Activated T-helper 1 cell treated with anti-CD3 and anti-CD28 coated beads, Interleukin-2, amount 50 U/mL, for 16 hours (primary cell): ENCODE data around the gene CHID1.

Experiments used
- DNase-seq, 2 donors: peaks; one replicate each; pipeline ENCODE4 v3.0.0-alpha.2; 2020; ENCODE audit warnings: low read depth in 1 of 2, low spot score in 1 of 2

CHID1 gene

GRCh38 chr11:910589-911030, at the start of gene CHID1:
CHID1 (minus strand) TSS chr11:910810; CDS start chr11:904816, 5,994 bp downstream.
- peak; percentile 60 to 81 for DNase-seq

DNA sequence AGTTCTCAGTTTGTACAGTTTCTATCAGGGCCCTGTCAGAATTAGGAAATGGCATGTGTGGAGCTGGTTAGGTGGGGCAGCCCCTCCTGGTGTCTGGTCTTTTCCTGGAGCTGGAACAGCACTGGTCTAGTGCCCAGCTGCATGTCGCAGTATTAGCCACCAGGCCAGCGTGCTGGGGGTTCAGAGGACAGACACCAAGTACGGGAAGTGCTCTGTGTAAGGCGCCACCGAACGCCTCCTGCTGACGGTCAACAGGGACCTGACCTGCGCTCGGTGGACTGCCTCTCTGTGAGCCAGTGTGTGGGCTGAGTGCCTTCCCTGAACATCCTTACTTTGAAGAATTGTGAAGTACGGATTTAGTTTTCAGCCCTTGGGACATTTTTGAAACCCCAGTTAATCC, 49.0 kb upstream of the CHID1 start:
- no peak for DNase-seq

DNA sequence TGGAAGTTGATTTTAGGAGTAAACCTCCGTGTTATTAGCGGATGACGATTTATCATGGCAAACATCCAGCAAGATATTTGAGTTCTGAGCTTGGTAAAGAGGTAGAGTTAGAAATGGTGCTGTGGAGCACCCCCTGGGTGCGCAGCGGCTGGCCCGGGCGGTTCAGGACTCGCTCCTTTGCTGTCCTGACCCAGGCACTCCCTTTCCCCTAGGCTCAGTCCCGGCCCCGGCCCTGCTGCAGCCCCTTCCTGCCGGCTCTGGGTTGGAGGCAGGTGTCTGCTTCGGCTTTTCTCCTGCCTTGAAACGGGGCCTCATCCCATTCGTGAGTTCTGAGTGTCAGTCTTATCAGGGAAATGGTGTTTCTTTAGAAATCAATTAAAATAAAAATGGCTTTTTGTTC, 48.4 kb upstream of the CHID1 start:
- DNase-seq: no peak

GRCh38 chr11:958101-958500, 47.5 kb upstream of the CHID1 start:
- DNase-seq: no peak

- no peak for DNase-seq
Measured at GRCh38 chr11:957212-957920, 46.8 kb upstream of the CHID1 start.

GRCh38 chr11:955154-956063, 44.8 kb upstream of the CHID1 start:
- DNase-seq: no peak

DNA sequence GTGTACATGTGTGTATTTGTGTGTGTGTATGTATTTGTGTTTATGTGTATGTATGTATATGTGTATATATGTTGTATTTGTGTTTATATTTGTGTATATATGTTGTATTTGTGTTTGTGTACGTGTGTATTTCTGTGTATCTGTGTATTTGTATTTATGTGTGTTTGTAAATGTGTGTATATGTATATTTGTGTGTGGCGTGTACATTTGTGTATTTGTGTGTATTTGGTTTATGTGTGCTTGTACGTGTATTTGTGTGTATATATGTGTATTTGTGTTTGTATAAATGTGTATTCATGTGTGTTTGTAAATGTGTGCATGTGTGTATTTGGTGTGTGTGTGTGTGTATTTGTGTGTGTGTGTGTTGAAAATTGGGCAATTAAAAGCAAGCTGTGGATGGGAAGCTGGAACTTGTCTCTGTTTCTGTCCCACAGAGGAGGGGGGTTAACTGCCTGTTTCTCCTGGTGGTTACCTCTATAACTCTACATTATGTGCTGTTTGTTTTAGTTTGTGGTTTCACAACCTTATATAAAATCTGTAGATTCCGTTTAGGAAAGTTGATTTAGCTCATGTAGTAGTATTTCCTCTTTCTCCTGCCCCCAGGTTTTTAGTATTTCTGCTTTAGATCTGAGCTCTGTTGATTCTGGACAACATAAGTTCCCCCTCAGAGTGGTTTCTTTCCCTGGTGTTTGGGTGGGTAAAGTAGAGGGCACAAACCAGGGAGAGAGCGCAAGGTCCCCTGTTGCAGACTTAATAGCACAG, 44.0 kb upstream of the CHID1 start:
- no peak for DNase-seq

DNA sequence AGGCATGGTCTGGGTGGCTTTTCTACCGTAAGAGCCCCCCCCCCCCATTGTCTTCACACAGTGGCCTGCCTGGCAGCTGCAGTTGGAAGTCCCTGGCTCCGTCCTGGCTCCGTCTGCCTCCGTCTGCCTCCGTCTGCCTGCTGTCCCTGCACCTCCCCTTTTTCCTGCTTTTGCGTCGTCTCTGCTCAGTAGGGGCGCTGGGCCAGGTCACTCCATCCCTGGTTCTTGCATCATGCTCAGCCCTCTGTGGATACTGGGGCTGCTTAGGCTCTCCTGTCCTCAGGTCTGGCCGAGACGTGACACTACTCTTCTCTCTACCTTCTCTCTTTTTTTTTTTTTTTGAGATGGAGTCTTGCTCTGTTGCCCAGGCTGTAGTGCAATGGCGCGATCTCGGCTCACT, 42.9 kb upstream of the CHID1 start:
- no peak for DNase-seq

DNA sequence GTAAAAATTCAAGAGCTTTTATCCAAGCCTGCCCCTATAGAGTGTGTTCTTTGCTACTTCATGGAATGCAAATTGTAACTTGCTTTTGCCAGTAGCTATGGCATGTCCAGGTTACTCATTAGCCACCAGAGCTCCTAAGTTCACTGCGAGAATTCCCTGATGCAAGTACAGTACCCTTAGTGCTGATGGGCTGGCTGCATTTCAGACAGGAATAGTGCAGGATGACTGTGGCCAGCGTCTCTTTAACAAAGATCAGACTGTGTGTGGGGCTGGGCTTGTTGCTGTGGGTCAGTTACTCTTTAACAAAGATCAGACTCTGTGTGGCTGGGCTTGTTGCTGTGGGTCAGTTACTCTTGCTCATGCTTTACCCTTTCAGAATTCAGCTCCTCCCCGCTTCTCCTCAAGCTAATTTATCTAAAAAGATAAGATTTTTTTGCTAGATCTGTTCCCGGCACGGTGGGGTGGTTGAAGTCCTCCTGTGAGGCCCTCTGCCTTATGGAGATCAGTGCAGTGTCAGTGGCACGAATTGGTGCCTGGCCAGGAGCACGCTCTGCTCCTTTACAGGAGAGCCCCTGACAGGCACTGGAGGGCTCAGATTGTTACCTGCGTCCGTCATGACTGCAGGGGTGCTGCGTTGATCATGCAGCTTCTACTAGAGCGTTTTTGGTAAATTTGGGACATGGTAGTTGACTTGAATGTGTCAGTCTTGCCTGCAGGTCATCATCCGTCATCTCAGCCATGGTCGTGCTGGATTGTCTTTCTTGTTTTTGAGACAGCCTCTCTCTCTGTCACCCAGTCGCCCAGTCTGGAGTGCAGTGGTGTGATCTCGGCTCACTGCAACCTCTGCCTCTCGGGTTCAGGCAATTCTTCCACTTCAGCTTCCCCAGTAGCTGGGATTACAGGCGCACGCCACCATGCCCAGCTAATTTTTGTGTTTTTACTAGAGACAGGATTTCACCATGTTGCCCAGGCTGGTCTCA, 42.1 kb upstream of the CHID1 start:
- DNase-seq: no peak

DNA sequence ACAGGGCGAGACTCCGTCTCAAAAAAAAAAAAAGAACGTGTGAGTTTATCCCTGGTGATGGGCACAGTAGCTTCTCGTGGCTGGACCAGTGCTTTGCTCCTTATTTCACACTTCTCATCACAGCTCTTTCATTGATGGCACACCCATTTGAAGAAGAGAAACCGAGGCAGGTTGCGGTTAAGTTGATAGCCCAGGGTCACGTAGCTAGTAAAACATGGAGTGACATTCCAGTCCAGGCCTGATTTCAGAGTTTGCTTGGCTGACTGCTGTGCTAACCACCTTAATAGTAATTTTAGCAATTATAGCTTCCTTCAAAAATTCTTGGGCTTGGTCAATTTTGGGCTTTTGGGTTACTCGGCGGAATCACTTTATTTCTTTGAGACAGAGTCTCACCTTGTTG, 40.9 kb upstream of the CHID1 start:
- no peak for DNase-seq

GRCh38 chr11:947744-948143, 37.1 kb upstream of the CHID1 start:
- DNase-seq: no peak

GRCh38 chr11:945986-946385, 35.4 kb upstream of the CHID1 start:
- DNase-seq: no peak

DNA sequence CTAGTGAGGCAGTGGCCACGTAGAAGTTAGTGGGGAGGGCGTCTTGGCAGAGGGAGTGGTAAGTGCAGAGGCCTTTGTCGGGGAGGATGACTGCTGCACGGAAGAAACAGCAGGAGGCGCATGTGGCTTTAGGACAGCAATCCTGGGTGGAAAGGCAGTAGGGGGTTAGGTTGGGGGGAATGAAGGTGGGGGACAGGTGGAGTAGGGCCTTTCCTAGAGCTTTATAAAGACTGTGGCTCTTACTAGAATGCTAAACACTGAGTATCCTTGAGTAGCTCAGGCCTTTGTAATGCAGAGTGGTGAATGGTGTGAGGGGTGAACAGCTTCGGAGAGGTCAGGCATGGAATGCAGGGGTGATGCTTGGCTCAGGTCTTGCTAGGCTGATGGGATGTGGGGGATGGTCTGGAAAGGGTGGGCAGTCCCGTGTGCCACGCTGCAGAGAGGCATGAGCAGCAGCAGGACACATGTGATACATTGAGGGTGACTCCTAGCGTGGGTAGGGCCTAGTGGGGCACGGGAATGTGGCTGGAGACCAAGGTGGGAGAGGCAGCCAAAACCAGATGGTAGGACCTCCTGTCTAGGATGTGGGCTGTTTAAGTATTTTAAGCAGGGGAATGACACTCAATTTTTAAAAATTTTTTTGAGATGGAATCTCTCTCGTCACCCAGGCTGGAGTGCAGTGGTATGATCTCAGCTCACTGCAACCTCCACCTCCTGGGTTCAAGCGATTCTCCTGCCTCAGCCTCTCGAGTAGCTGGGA, 34.3 kb upstream of the CHID1 start:
- no peak for DNase-seq

DNA sequence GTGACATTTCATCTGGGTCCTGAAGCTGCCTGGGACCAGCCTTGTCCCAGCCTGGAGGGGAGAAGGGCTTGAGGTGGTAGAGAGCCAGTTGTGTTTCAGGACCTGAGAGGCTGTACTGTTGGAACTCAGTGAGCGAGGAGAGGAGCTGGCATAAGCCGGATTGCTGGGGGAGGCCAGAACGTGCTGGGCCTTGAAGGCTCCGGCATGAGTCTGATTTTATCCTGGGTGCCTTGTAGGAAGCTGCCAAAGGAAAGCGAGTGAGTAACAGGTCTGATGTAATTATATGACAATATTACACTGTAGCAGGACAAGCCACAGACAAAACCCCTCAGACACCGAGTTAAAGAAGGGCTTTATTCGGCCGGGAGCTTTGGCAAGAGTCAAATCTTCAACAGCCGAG, 32.2 kb upstream of the CHID1 start:
- DNase-seq: no peak

GRCh38 chr11:940496-941135, 30.0 kb upstream of the CHID1 start:
- DNase-seq: no peak

DNA sequence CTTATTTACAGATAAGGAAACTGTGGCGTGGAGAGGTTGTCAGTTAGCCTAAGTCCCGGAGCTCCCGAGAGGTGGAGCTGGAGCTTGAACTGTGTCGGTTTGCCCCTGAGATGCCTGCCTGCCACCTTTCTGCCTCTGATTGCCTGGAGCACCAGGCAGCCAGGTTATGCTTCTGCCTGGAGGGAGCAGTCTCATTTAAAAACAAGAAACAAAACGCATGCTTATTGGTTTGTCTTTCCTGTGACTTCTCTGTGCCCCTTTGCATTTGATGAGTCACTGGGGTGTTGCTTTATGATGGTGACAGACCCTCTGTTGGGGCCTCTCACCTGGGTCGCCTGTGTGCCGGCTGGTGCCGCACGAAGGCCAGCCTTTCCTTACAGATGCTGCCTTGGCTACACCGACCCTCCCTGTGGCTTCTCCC, 27.2 kb upstream of the CHID1 start:
- no peak for DNase-seq

DNA sequence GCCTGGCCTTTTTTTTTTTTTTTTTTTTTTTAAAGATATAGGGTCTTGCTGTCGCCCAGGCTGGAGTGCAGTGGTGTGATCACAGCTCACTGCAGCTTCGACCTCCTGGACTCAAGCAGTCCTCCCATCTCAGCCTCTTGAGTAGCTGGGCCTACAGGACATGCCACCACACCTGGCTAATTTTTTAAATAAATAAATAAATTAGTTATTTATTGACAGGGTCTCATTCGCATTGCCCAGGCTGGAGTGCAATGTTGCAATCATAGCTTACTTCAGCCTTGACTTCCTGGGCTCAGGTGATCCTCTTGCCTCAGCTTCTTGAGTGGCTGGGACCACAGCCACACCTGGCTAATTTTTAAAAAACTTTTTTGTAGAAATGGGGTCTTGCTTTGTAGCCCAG, 25.6 kb upstream of the CHID1 start:
- no peak for DNase-seq

DNA sequence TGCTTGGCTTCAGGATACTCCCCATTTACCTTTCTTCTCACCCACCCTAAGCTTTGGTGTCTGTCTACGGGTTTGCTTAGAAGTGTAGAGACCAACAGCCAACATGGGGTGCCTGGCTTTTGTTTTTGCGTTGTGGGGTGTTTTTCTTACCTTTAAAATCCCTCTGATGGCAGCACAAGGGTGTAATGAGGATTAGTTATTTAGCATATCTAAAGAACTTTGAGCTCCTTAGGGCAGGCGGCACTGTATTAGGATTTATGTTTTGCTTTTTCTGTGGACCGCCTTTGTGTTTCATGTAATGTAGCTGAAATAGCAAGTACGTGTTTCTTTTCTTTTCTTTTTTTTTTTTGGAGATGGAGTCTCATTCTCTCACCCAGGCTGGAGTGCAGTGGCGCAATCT, 23.9 kb upstream of the CHID1 start:
- no peak for DNase-seq

GRCh38 chr11:933936-934335, 23.3 kb upstream of the CHID1 start:
- no peak for DNase-seq
